Lower lobe of right lung (tissue), 2 donors: ENCODE data around the gene DHRS7. TPM values are rescaled to one million over a fixed set of nuclear protein-coding genes. Genes with fewer than 3 reads are reported as not detected.

Experiments used
- ATAC-seq, 2 donors: fragments of 200-7000 bp; cut with Tn5 transposase; one replicate each; pipeline ENCODE4 v1.9.1; 2020 to 2022; ENCODE audit warnings: mild to moderate bottlenecking in 2 of 2, moderate library complexity in 2 of 2
- DNase-seq: peaks from one replicate; pipeline ENCODE4 v3.0.0-alpha.2; 2020
- H3K27ac ChIP-seq: fragments of 200-600 bp; one replicate; pipeline ENCODE4 v1.8.0; 2022
- H3K27me3 ChIP-seq: fragments of 200-600 bp; one replicate; pipeline ENCODE4 v1.8.0; 2022; ENCODE audit warnings: low read depth
- H3K36me3 ChIP-seq: fragments of 200-600 bp; one replicate; pipeline ENCODE4 v1.8.0; 2022; ENCODE audit warnings: mild to moderate bottlenecking
- H3K4me1 ChIP-seq: fragments of 200-600 bp; one replicate; pipeline ENCODE4 v1.8.0; 2022
- H3K4me3 ChIP-seq: fragments of 200-600 bp; one replicate; pipeline ENCODE4 v1.8.0; 2022; ENCODE audit warnings: mild to moderate bottlenecking
- H3K9me3 ChIP-seq: fragments of 200-600 bp; one replicate; pipeline ENCODE4 v1.8.0; 2022
- CTCF ChIP-seq: fragments of 200-600 bp; IDR thresholded peaks from one replicate; pipeline ENCODE4 v1.8.0; 2022; ENCODE audit warnings: antibody characterized with exemption, mild to moderate bottlenecking
- intact Hi-C: fragments of 100-400 bp; cut with DNase I; formaldehyde crosslinking; loops from one replicate; pipeline ENCODE4 v1.11.0; 2022
- total RNA-seq: library from RNA; stranded (reverse); fragmentation: NEBNext Ultra II Directional; extraction: Animal tissue kit (Norgen Biotek cat#: 25700); gene quantifications from one replicate; pipeline ENCODE4 v1.2.1, GENCODE V29; 2021
- donor health status: DM: no; HTN: yes; CAD: no; lungs with severe emphysema.

The DHRS7 gene
- total RNA-seq, 1 donor from 2014 or later, result 72.8 TPM

- H3K27ac ChIP-seq, result no peak overlapping the region
- no peak for ATAC-seq
- no peaks in the 10 kb centered on the region for H3K27me3 ChIP-seq
- TF ChIP-seq CTCF, result no peak
- no peak overlapping the region for H3K4me3 ChIP-seq
- H3K9me3 ChIP-seq, result no peaks in the 10 kb centered on the region
- intact Hi-C loops, result no loop called here
- H3K36me3 ChIP-seq, result no peaks in the 10 kb centered on the region
- H3K4me1 ChIP-seq, result no peaks in the 10 kb centered on the region
- DNase-seq, result no peak
Observed at GRCh38 chr14:60211153-60211552, 46.0 kb upstream of the DHRS7 start.

- Histone ChIP-seq H3K27ac (no peak overlapping the region), H3K36me3 (no peaks in the 10 kb centered on the region), H3K4me3 (no peak overlapping the region), H3K27me3 (no peaks in the 10 kb centered on the region), H3K4me1 (no peaks in the 10 kb centered on the region), H3K9me3 (no peaks in the 10 kb centered on the region)
- DNase-seq (no peak), ATAC-seq (no peak)
- intact Hi-C loops, result no loop called here
- no peak for TF ChIP-seq CTCF
Observed at GRCh38 chr14:60210703-60211102, 45.5 kb upstream of the DHRS7 start.

- ATAC-seq, result no peak
- TF ChIP-seq CTCF, result no peak
- intact Hi-C loops, result no loop called here
Observed at GRCh38 chr14:60206837-60207533, 41.8 kb upstream of the DHRS7 start.

GRCh38 chr14:60206249-60206670 lies 41.1 kb upstream of the DHRS7 start:
- Histone ChIP-seq H3K36me3 (no peaks in the 10 kb centered on the region), H3K27ac (no peak overlapping the region), H3K4me3 (no peak overlapping the region), H3K9me3 (no peaks in the 10 kb centered on the region), H3K4me1 (no peaks in the 10 kb centered on the region), H3K27me3 (no peaks in the 10 kb centered on the region)
- no peak for TF ChIP-seq CTCF
- ATAC-seq (no peak), DNase-seq (no peak)
- intact Hi-C loops, result no loop called here

More at GRCh38 chr14:60206837-60207533, 41.8 kb upstream of the DHRS7 start:
- H3K4me1 ChIP-seq, result no peaks in the 10 kb centered on the region
- H3K27me3 ChIP-seq, result no peaks in the 10 kb centered on the region
- no peak for DNase-seq
- no peaks in the 10 kb centered on the region for H3K9me3 ChIP-seq
- no peak overlapping the region for H3K4me3 ChIP-seq
- H3K27ac ChIP-seq, result no peak overlapping the region
- H3K36me3 ChIP-seq, result no peaks in the 10 kb centered on the region

GRCh38 chr14:60204843-60205774 lies 39.9 kb upstream of the DHRS7 start:
- no peaks in the 10 kb centered on the region for H3K4me1 ChIP-seq
- no peaks in the 10 kb centered on the region for H3K9me3 ChIP-seq
- intact Hi-C loops, result no loop called here
- DNase-seq (no peak), ATAC-seq (no peak)
- no peak overlapping the region for H3K4me3 ChIP-seq
- H3K36me3 ChIP-seq, result no peaks in the 10 kb centered on the region
- no peak for TF ChIP-seq CTCF
- no peaks in the 10 kb centered on the region for H3K27me3 ChIP-seq
- no peak overlapping the region for H3K27ac ChIP-seq
